Endothelial cell of hepatic sinusoid (primary cell): ENCODE data around the gene KIF26B.

Source experiments
- in situ Hi-C: cut with HindIII; loops from 2 replicates; pipeline ENCODE4 v1.10.0; 2017; ENCODE audit warnings: low sequenced_read_pairs

KIF26B gene

GRCh38 chr1:245578771-245579170, 424.0 kb downstream of the KIF26B start:
- in situ Hi-C loops: no loop called here

- in situ Hi-C loops: no loop called here
Measured at GRCh38 chr1:245579881-245580280, 425.1 kb downstream of the KIF26B start.

GRCh38 chr1:245580651-245581050, 425.9 kb downstream of the KIF26B start:
- in situ Hi-C loops: no loop called here

GRCh38 chr1:245582026-245582425, 427.2 kb downstream of the KIF26B start:
- in situ Hi-C loops: no loop called here

- in situ Hi-C loops: no loop called here
Measured at GRCh38 chr1:245583081-245583480, 428.3 kb downstream of the KIF26B start.

- in situ Hi-C loops: no loop called here
Measured at GRCh38 chr1:245583575-245584330, 429.0 kb downstream of the KIF26B start.

- in situ Hi-C loops: loop anchor here (5.0 kb wide), 1 partner anchor 38 kb away; no protein-coding TSS in a partner anchor
Measured at GRCh38 chr1:245585252-245585959, 430.6 kb downstream of the KIF26B start.

GRCh38 chr1:245587435-245588115, 432.8 kb downstream of the KIF26B start:
- in situ Hi-C loops: loop anchor here (5.0 kb wide), 1 partner anchor 40 kb away; no protein-coding TSS in a partner anchor

- in situ Hi-C loops: loop anchor here (5.0 kb wide), 1 partner anchor 41 kb away; no protein-coding TSS in a partner anchor
Measured at GRCh38 chr1:245588116-245588639, 433.4 kb downstream of the KIF26B start.

- in situ Hi-C loops: loop anchor here (5.0 kb wide), 1 partner anchor 42 kb away; no protein-coding TSS in a partner anchor
Measured at GRCh38 chr1:245589316-245589715, 434.5 kb downstream of the KIF26B start.

- in situ Hi-C loops: loop anchor here (5.0 kb wide), 1 partner anchor 43 kb away; no protein-coding TSS in a partner anchor
Measured at GRCh38 chr1:245589906-245590305, 435.1 kb downstream of the KIF26B start.

- in situ Hi-C loops: no loop called here
Measured at GRCh38 chr1:245590726-245591125, 435.9 kb downstream of the KIF26B start.

- in situ Hi-C loops: no loop called here
Measured at GRCh38 chr1:245591346-245592188, 436.8 kb downstream of the KIF26B start.

- in situ Hi-C loops: no loop called here
Measured at GRCh38 chr1:245592189-245592460, 437.3 kb downstream of the KIF26B start.

- in situ Hi-C loops: no loop called here
Measured at GRCh38 chr1:245598524-245599305, 443.9 kb downstream of the KIF26B start.

- in situ Hi-C loops: no loop called here
Measured at GRCh38 chr1:245599371-245600174, 444.8 kb downstream of the KIF26B start.

- in situ Hi-C loops: no loop called here
Measured at GRCh38 chr1:245600658-245601057, 445.9 kb downstream of the KIF26B start.

GRCh38 chr1:245603311-245603865, 448.6 kb downstream of the KIF26B start:
- in situ Hi-C loops: no loop called here

- in situ Hi-C loops: no loop called here
Measured at GRCh38 chr1:245604979-245605378, 450.2 kb downstream of the KIF26B start.
